Adrenal gland (tissue), 12 donors: ENCODE data around the gene OSBPL2. TPM values are rescaled to one million over a fixed set of nuclear protein-coding genes. Genes with fewer than 3 reads are reported as not detected.

Experiments
- DNase-seq, 7 donors: peaks; one replicate each; pipeline ENCODE4 v3.0.0-alpha.2; 2019 to 2020
- H3K27ac ChIP-seq, 5 donors: fragments of 200-600 bp; sonication (generic) in 4 of 5; 1 replicate in 3 of 5; 2 replicates in 2 of 5; pipeline versions ENCODE4 v1.5.1 to v1.8.0; 2016 to 2020; ENCODE audit warnings: mild to moderate bottlenecking in 1 of 5
- H3K27me3 ChIP-seq: fragments of 200-600 bp; 2 replicates; pipeline ENCODE4 v1.8.0; 2021
- H3K36me3 ChIP-seq, 2 donors: fragments of 200-600 bp; replicated peaks in 1 of 2; 1 replicate in 1 of 2; 2 replicates in 1 of 2; pipeline versions ENCODE4 v1.5.1 to v1.8.0; 2018 to 2022
- H3K4me1 ChIP-seq, 2 donors: fragments of 200-600 bp; replicated peaks in 1 of 2; 1 replicate in 1 of 2; 2 replicates in 1 of 2; pipeline versions ENCODE4 v1.5.1 to v1.8.0; 2018 to 2021
- H3K4me3 ChIP-seq, 4 donors: fragments of 200-600 bp; sonication (generic) in 3 of 4; one replicate each; pipeline ENCODE4 v1.5.1; 2016 to 2018
- H3K9me3 ChIP-seq, 3 donors: fragments of 200-600 bp; sonication (generic) in 1 of 3; replicated peaks in 1 of 3; 1 replicate in 2 of 3; 2 replicates in 1 of 3; pipeline versions ENCODE4 v1.5.1 to v1.8.0; 2016 to 2021
- CTCF ChIP-seq, 6 experiments: fragments of 450-650 bp in 4 of 6; fragments of 200-600 bp in 2 of 6; sonication (generic) in 1 of 6; IDR thresholded peaks; 1 replicate in 5 of 6; 2 replicates in 1 of 6; pipeline versions ENCODE4 v1.5.1 to v1.8.0; 2016 to 2021; ENCODE audit warnings: antibody characterized with exemption in 6 of 6, mild to moderate bottlenecking in 2 of 6, moderate library complexity in 1 of 6
- POLR2A ChIP-seq, 2 donors: fragments of 450-650 bp; IDR thresholded peaks; one replicate each; pipeline ENCODE4 v1.6.1; 2017; ENCODE audit warnings: antibody characterized with exemption in 2 of 2, mild to moderate bottlenecking in 2 of 2, moderate library complexity in 1 of 2
- WGBS, 4 donors: extraction: QIAGEN DNeasy Blood & Tissue Kit in 2 of 4; methylation state at CpG; one replicate each; pipeline versions ENCODE4 v1.1.5 to v1.1.7; 2013 to 2017; 5-methylcytosine and 5-hydroxymethylcytosine counted together
- intact Hi-C, 2 donors: fragments of 100-400 bp; cut with DNase I; formaldehyde crosslinking; loops; one replicate each; pipeline versions ENCODE4 v1.14.1 to v1.15.0; 2022 to 2023
- polyA plus RNA-seq, 3 donors: library from polyadenylated mRNA; stranded (reverse); fragments of 200-250 nt in 2 of 3; fragments of 350-450 nt in 1 of 3; fragmentation: Illumina TruSeq in 1 of 3; extraction: RNeasy Lipid Tissue Mini Kit (QIAGEN cat#74804) in 1 of 3; gene quantifications; one replicate each; pipeline ENCODE4 v1.2.3, GENCODE V29; 2013 to 2014
- total RNA-seq, 9 donors: library from RNA; depleted of rRNA in 4 of 9; stranded (reverse); fragments of >200 nt in 4 of 9; fragments of 120-200 nt in 1 of 9; fragmentation: NEBNext Ultra II Directional in 1 of 9; extraction: Animal tissue kit (Norgen Biotek cat#: 25700) in 1 of 9; gene quantifications; one replicate each; pipeline versions ENCODE4 v1.1.0 to v1.2.4, GENCODE V29; 2013 to 2023
- donor health status: healthy with polysubstance abuse.
- donor health status: Bipolar disorder and iron deficiency.
- donor health status: DM: yes; HTN: yes; CAD: no.
- donor health status: DM: no; HTN: no; CAD: no.
- donor health status: DM: no; HTN: no; CAD: no.
- donor health status: DM: yes; HTN: yes; CAD: no.

Gene OSBPL2
- total and polyA plus RNA-seq, 12 donors = 13.8 to 96.7 (median 37.4) TPM

DNA sequence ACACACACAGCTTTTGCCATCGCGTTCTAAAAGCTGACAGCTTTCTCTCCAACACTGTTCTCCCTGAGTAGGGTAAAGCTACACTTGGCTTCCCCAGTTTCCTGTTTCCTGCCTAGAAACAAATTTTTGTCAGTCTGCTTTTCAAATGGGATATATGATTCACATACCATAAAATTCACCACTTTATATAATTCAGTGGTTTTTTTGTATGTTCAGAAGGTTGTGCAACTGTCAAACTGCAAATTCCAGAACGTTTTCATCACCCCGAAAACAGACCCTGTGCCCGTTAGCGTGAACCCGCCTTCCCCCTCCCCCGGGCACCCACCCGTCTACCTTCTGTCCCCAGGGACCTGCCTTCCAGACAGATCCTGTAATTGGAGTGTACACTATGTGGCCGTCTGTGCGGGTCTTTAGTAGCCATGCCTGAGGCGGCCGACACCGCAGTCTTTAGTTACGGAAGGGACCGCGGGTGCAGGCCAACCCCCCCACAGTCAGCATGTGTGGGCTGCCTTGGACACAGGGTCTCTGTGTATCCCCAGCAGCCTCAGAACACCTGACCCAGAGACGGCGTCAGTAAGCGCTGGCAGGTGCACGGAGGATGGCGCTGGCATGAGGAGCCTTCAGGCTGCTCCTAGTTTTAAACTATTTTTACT, 34.8 kb upstream of the OSBPL2 start:
- no peak overlapping the region for H3K27ac ChIP-seq
- no peaks in the 10 kb centered on the region for H3K4me1 ChIP-seq
- intact Hi-C loops = no loop called here
- 82 to 92% (median 84%) methylated on average over 22 of the region's 22 CpGs for WGBS, 4 donors
- no peaks in the 10 kb centered on the region for H3K9me3 ChIP-seq
- no peak overlapping the region for H3K4me3 ChIP-seq
- no peak for DNase-seq
- H3K36me3 ChIP-seq = peaks cover 0 to 34% of the 10 kb centered on the region in 2 donors
- TF ChIP-seq CTCF (IDR thresholded peaks at IDR 0.05) (no peak), POLR2A (IDR thresholded peaks at IDR 0.05) (no peak)
- H3K27me3 ChIP-seq = no peaks in the 10 kb centered on the region

GRCh38 chr20:62205618-62206387, 32.5 kb upstream of the OSBPL2 start:
- TF ChIP-seq POLR2A (IDR thresholded peaks at IDR 0.05) (no peak), CTCF (IDR thresholded peaks at IDR 0.05) (no peak)
- H3K9me3 ChIP-seq = no peaks in the 10 kb centered on the region
- no peak overlapping the region for H3K4me3 ChIP-seq
- 89 to 93% (median 90%) methylated on average over 35 to 38 of the region's 38 CpGs for WGBS, 4 donors
- intact Hi-C loops = no loop called here
- no peak overlapping the region for H3K27ac ChIP-seq
- H3K27me3 ChIP-seq = peaks cover 6% of the 10 kb centered on the region
- DNase-seq = no peak
- peaks cover 0 to 16% of the 10 kb centered on the region in 2 donors for H3K36me3 ChIP-seq
- H3K4me1 ChIP-seq = no peaks in the 10 kb centered on the region

DNA sequence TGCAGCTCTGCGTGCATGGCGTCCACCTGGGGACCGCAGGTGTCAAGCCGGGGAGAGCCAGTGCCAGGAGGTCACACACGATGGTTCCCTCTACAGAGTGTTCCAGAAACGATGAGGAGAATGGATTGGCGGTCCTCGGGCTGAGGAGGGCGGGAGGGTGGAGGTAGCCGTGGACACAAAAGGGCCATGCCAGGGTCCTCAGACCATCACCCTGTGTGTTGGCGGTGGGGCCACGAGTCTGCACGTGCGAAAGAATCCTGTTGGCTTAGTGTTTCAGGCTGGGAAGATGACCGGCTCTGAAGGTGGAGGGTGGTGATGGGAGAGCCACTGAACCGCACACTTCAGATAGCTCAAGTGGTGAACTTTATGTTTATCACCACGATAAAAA, 31.9 kb upstream of the OSBPL2 start:
- Histone ChIP-seq H3K27ac (no peak overlapping the region), H3K4me3 (no peak overlapping the region), H3K36me3 (peaks cover 0 to 10% of the 10 kb centered on the region in 2 donors), H3K4me1 (no peaks in the 10 kb centered on the region), H3K9me3 (no peaks in the 10 kb centered on the region), H3K27me3 (peaks cover 8% of the 10 kb centered on the region)
- intact Hi-C loops = no loop called here
- no peak for DNase-seq
- WGBS, 4 donors = 84 to 91% (median 87%) methylated on average over 16 to 17 of the region's 17 CpGs
- no peak for TF ChIP-seq POLR2A (IDR thresholded peaks at IDR 0.05)
- TF ChIP-seq CTCF (IDR thresholded peaks at IDR 0.05) = no peak

DNA sequence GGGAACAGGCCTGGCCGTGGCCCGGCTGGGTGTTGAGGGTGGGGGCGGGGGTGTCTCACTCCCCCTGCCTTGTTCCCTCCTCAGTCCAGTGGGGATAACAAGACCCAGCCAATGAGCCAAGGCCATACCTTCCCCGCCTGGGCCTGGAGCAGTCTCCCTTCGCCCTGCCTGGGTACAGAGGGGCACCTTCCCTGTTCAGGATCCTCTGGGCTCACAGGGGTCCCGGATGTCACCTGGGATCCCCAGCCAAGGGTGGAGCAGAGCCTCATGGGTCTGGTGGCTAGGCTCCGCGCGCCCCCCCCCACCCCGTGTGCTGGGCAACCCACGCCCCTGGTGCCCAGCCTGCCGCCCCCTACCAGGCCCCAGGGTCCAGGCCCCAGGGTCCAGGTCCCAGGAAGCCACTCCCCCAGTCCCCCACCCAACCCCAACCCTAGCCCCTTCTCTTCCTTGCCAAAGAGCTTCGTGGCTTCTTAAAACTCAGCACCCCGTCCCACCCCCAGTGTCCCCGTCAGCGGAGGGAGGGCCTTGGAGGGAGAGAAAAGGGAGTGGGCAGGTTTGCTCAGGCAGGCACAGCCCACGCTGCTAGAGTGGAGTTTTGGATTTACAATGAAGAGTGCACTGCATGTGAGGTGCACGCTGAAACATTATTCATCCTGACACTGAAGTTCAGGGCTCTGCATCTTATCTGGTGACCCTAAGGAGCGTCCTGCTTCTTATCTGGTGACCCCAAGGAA, 30.1 kb upstream of the OSBPL2 start:
- Histone ChIP-seq H3K4me3 (no peak overlapping the region), H3K4me1 (no peaks in the 10 kb centered on the region), H3K27me3 (peaks cover 8% of the 10 kb centered on the region), H3K36me3 (peaks cover 0 to under 1% of the 10 kb centered on the region in 2 donors), H3K9me3 (no peaks in the 10 kb centered on the region), H3K27ac (no peak overlapping the region)
- intact Hi-C loops = no loop called here
- WGBS, 4 donors = 40 to 67% (median 50%) methylated on average over 9 to 19 of the region's 19 CpGs
- no peak for TF ChIP-seq POLR2A (IDR thresholded peaks at IDR 0.05)
- no peak for TF ChIP-seq CTCF (IDR thresholded peaks at IDR 0.05)
- DNase-seq = no peak
